HG03558 (cell line): ENCODE results near the gene PPFIA3.
"Not testable (repeated sequence)": the region's sequence is repeated elsewhere in the genome, so short reads cannot be mapped to it uniquely, and the experiment has no call there.

ENCODE experiments used
- ATAC-seq: cut with Tn5 transposase; IDR thresholded peaks from one replicate; pipeline ENCODE4 v1.9.1; 2021; ENCODE audit warnings: moderate number of reproducible peaks; ENCODE audit not compliant: unreplicated experiment; ENCODE audit errors: extremely low read depth

The PPFIA3 gene

GRCh38 chr19:49119411-49120324, at the start of gene PPFIA3:
PPFIA3 (plus strand) TSS chr19:49119544; CDS start chr19:49127874, 8,330 bp downstream.
- no peak for ATAC-seq

GRCh38 chr19:49070416-49070815, 48.9 kb upstream of the PPFIA3 start:
- no peak for ATAC-seq

GRCh38 chr19:49071860-49072547, 47.3 kb upstream of the PPFIA3 start:
- no peak for ATAC-seq

- ATAC-seq = no peak
These were observed 45.6 kb upstream of the PPFIA3 start for GRCh38 chr19:49073514-49074378.

GRCh38 chr19:49074869-49075268, 44.5 kb upstream of the PPFIA3 start:
- ATAC-seq = not testable (repeated sequence)

GRCh38 chr19:49080392-49080791, 39.0 kb upstream of the PPFIA3 start:
- ATAC-seq = no peak

- ATAC-seq = no peak
These were observed 38.1 kb upstream of the PPFIA3 start for GRCh38 chr19:49081273-49081672.

GRCh38 chr19:49084206-49085019, 34.9 kb upstream of the PPFIA3 start:
- ATAC-seq = no peak

GRCh38 chr19:49085020-49085867, 34.1 kb upstream of the PPFIA3 start, which contains the start of gene SNRNP70:
SNRNP70 (plus strand) TSS chr19:49085451; CDS start chr19:49086415, 964 bp downstream.
- ATAC-seq = peak; percentile 78

- no peak for ATAC-seq
These were observed 33.5 kb upstream of the PPFIA3 start for GRCh38 chr19:49085868-49086232.

GRCh38 chr19:49086296-49086695, 33.0 kb upstream of the PPFIA3 start:
- ATAC-seq = no peak

GRCh38 chr19:49091391-49092038, 27.8 kb upstream of the PPFIA3 start:
- ATAC-seq = no peak

GRCh38 chr19:49092686-49093085, 26.7 kb upstream of the PPFIA3 start:
- ATAC-seq = no peak

- no peak for ATAC-seq
These were observed 24.6 kb upstream of the PPFIA3 start for GRCh38 chr19:49094505-49095482.

- no peak for ATAC-seq
These were observed 21.7 kb upstream of the PPFIA3 start for GRCh38 chr19:49097453-49098288.

GRCh38 chr19:49098795-49099194, 20.5 kb upstream of the PPFIA3 start:
- ATAC-seq = no peak
